GM06990 (cell line): ENCODE results near the gene DNAH12.

Experiments used
- DNase-seq: peaks from one replicate; pipeline ENCODE4 v3.0.0-alpha.2; 2011; ENCODE audit not compliant: insufficient read length; ENCODE audit errors: extremely low read depth
- H3K27me3 ChIP-seq: replicated peaks from 2 replicates; pipeline ENCODE4 v1.6.0; 2011; ENCODE audit warnings: low read length; ENCODE audit not compliant: control insufficient read depth, insufficient read depth
- H3K36me3 ChIP-seq: 2 replicates; pipeline ENCODE4 v1.5.1; 2011; ENCODE audit warnings: low read length; ENCODE audit not compliant: control insufficient read depth, insufficient read depth
- H3K4me3 ChIP-seq: replicated peaks from 2 replicates; pipeline ENCODE4 v1.5.1; 2011; ENCODE audit warnings: low read depth, mild to moderate bottlenecking, control low read depth, low read length
- CTCF ChIP-seq: IDR thresholded peaks from 2 replicates; pipeline ENCODE4 v1.5.1; 2011; ENCODE audit warnings: low read length, control low read depth, mild to moderate bottlenecking, inconsistent platforms; ENCODE audit not compliant: insufficient read depth, poor library complexity, severe bottlenecking

Gene DNAH12

DNA sequence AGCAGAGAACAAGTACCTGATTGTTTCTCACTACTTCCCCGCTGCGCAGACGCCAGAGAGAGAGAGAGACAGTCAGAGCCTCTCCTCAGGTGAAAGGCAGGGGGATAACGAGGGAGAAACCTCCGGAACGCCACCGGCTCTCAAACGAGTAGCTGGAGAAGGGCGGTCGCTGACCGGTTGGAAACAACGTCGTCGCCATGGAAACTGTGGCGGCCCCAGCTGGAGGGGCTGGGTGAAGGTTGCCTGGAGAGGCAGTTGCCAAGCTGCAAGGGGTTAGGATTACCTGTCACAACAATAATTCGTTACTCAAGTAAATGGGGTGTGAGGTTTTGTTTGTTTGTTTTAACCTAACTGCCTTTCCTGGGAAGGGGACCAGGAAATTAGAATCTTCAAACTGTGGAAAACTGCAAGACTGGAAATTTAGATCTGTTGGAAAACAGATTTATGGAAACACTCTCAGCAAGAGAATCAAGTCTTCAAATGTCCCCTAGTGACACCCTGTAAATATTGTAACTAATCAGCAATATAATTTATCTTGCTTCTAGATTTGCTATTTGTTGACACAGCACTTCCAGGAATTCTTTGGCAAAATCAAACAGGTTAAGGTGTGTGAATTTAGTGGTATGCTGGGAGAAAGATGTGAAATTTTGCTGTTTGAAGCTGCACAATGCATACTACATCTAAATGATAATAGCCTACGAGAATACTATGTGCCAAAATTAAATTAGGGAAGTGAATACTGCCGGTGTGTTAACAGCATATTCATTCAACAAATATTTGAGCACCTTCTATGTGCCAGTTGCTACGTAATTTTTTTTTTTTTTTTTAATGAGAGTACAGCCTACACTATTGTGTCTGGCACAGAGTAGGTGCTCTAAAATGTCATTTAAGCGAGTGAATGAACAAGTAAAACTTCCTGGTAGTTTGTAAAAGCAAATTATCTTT, at the start of gene DNAH12:
DNAH12 (minus strand) TSS at position 164 of the 945 bp plus-strand sequence. CDS start 1,474 bp downstream, outside the sequence.
- no peaks in the 10 kb centered on the region for H3K36me3 ChIP-seq
- H3K4me3 ChIP-seq = no peak within 1 kb of the TSS
- no peaks in the 10 kb centered on the region for H3K27me3 ChIP-seq
- no peak for TF ChIP-seq CTCF
- DNase-seq = no peak

DNA sequence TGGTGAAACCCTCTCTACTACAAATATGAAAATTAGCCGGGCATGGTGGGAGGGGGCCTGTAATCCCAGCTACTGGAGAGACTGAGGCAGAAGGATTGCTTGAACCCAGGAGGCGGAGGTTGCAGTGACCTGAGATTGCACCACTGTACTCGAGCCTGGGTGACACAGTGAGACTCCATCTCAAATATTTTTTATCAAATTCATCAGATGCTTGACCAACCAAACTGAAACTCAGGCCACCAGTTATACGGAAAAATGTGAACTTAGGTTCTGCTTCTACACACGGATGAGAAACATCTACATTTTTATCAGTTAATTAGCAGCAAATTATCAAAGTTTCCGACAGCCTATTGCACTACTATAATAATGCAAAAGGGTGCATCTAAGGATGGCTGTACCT, 48.2 kb upstream of the DNAH12 start:
- no peak overlapping the region for H3K4me3 ChIP-seq
- DNase-seq = no peak
- H3K27me3 ChIP-seq = no peaks in the 10 kb centered on the region
- peaks cover 2% of the 10 kb centered on the region; the same call in 1 of the 2 replicates for H3K36me3 ChIP-seq
- no peak for TF ChIP-seq CTCF

- Histone ChIP-seq H3K27me3 (no peaks in the 10 kb centered on the region), H3K4me3 (no peak overlapping the region), H3K36me3 (peaks cover 2% of the 10 kb centered on the region; the same call in 1 of the 2 replicates)
- DNase-seq = no peak
- no peak for TF ChIP-seq CTCF
Observed at GRCh38 chr3:57587905-57588304, 43.8 kb upstream of the DNAH12 start.

DNA sequence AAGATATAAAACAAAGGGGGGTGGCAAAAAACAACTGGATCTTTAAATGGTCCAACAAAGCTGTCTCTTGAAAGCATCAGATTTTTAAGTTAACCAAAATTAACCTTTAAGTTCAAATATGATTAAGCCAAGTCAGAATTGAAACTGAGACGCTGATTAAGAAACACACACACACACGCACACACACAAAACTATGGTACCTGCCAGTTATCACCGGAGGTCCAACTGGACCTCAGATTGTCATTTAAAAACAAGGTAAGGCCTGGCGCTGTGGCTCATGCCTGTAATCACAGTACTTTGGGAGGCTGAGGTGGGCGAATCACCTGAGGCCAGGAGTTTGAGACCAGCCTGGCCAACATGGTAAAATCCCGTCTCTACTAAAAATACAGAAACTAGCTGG, 42.6 kb upstream of the DNAH12 start:
- TF ChIP-seq CTCF = no peak
- H3K36me3 ChIP-seq = peaks cover 2% of the 10 kb centered on the region; the same call in 1 of the 2 replicates

GRCh38 chr3:57583544-57583943, 39.4 kb upstream of the DNAH12 start:
- Histone ChIP-seq H3K36me3 (peaks cover 2% of the 10 kb centered on the region), H3K4me3 (no peak overlapping the region), H3K27me3 (no peaks in the 10 kb centered on the region)
- no peak for DNase-seq
- no peak for TF ChIP-seq CTCF

More for the DNA sequence above, 42.6 kb upstream of the DNAH12 start:
- DNase-seq = no peak
- Histone ChIP-seq H3K4me3 (no peak overlapping the region), H3K27me3 (no peaks in the 10 kb centered on the region)
